ENCODE data around the gene ZNF598. TPM values are rescaled to one million over a fixed set of nuclear protein-coding genes. Genes with fewer than 3 reads are reported as not detected.
A peak's percentile ranks its signal among the peaks of the same experiment; 100 is the strongest.

The ZNF598 gene
- total RNA-seq, 1 experiment from 2014 or later, result 57.4 TPM

GRCh38 chr16:1971796-1972489 lies 37.7 kb downstream of the ZNF598 start, which contains the start of gene TBL3:
TSS of gene TBL3 (plus strand) at chr16:1972053. CDS start at chr16:1972165, 112 bp downstream.
- Histone ChIP-seq H3K36me3 (ENCODE audit: control insufficient read depth in 1 of 2, insufficient read depth in 2 of 2, low read length in 2 of 2) (peaks cover 0 to 31% of the 10 kb centered on the region in 2 experiments; a peak in 2 of 4 replicates), H3K9me2 (ENCODE audit: insufficient read depth) (no peaks in the 10 kb centered on the region), H3K27me3 (ENCODE audit: insufficient read depth, low read length) (no peaks in the 10 kb centered on the region), H3K9ac (ENCODE audit: low read length) (peak within 1 kb of the TSS; percentile 98), H3K9me3 (ENCODE audit: control insufficient read depth in 1 of 2, insufficient read depth in 1 of 2, low read depth in 1 of 2, low read length in 2 of 2) (no peaks in the 10 kb centered on the region), H3K4me3 (replicated peaks in 1 of 2; ENCODE audit: low read depth in 1 of 2, low read length in 2 of 2) (peak within 1 kb of the TSS; percentile 75 to 96), H3K4me1 (ENCODE audit: control insufficient read depth in 1 of 2, insufficient read depth in 2 of 2, low read length in 2 of 2) (peaks cover 7 to 16% of the 10 kb centered on the region in 2 experiments), H3K79me2 (ENCODE audit: insufficient read depth, low read length) (peaks cover 37% of the 10 kb centered on the region), H2AFZ (ENCODE audit: low read depth, low read length, poor library complexity, severe bottlenecking) (peak within 1 kb of the TSS; percentile 61), H3K4me2 (ENCODE audit: low read length) (peak within 1 kb of the TSS; percentile 98), H4K20me1 (ENCODE audit: insufficient read depth) (no peaks in the 10 kb centered on the region), H3K27ac (ENCODE audit: low read depth, low read length) (peak within 1 kb of the TSS; percentile 95)
- TF ChIP-seq CBX3 (IDR thresholded peaks at IDR 0.05; ENCODE audit: low read depth) (no peak), YY1 (IDR thresholded peaks at IDR 0.05; ENCODE audit: extremely low read depth, insufficient replicate concordance, low read depth, low read length) (peak; percentile 100), FOSL1 (IDR thresholded peaks at IDR 0.05; ENCODE audit: low read depth) (no peak), EZH2 (IDR thresholded peaks at IDR 0.05) (no peak), REST (IDR thresholded peaks at IDR 0.05; ENCODE audit: low read depth) (no peak), ZNF274 (IDR thresholded peaks at IDR 0.05; ENCODE audit: low read depth, low read length) (no peak), POLR2A (IDR thresholded peaks at IDR 0.05; ENCODE audit: borderline replicate concordance, extremely low read depth, insufficient read depth, insufficient read length) (peak; percentile 85), ZBTB33 (IDR thresholded peaks at IDR 0.05; ENCODE audit: extremely low read depth, insufficient replicate concordance, low read length) (peak; percentile 82), ZFX (IDR thresholded peaks at IDR 0.05) (peak; percentile 23; the same call in 1 of the 2 replicates), JUND (IDR thresholded peaks at IDR 0.05) (no peak), SRF (IDR thresholded peaks at IDR 0.05; ENCODE audit: low read depth) (no peak), POLR2AphosphoS5 (IDR thresholded peaks at IDR 0.05; ENCODE audit: low read depth, low read length) (peak; percentile 85), TCF7L2 (IDR thresholded peaks at IDR 0.05; ENCODE audit: borderline replicate concordance, extremely low read depth, insufficient read depth, insufficient read length) (peak; percentile 64), RAD21 (IDR thresholded peaks at IDR 0.05; ENCODE audit: low read depth) (no peak), CTCF (IDR thresholded peaks at IDR 0.05 in 2 of 3, conservative IDR thresholded peaks at IDR 0.05 in 1 of 3; ENCODE audit: borderline replicate concordance in 1 of 3, insufficient read depth in 1 of 3, low read depth in 2 of 3, low read length in 2 of 3) (no peak), ELF1 (IDR thresholded peaks at IDR 0.05; ENCODE audit: borderline replicate concordance, low read depth) (no peak), EZH2phosphoT487 (IDR thresholded peaks at IDR 0.05; ENCODE audit: borderline replicate concordance) (no peak)
- ChIA-PET POLR2A (interaction anchor here (0.9 to 4.0 kb wide), 5 partner anchors 9 to 183 kb away, joined by 3 to 21 read pairs (median 4); partner anchors contain the start of genes NOXO1 and TRAF7), RAD21 (ENCODE audit: low non-redundant PET in 1 of 2, low total read pairs in 2 of 2, uncharacterized antibody in 2 of 2, unreplicated experiment in 2 of 2) (no interaction called here), CTCF (interaction anchor here (0.6 to 1.5 kb wide), 3 partner anchors 32 to 169 kb away, joined by 3 to 5 read pairs (median 3); no protein-coding TSS in a partner anchor)
- no TSS peak for BruUV-seq (replicated peaks)
- intact Hi-C loops (cut with micrococcal nuclease), result no loop called here
- peak; percentile 85 for ATAC-seq
- DNase-seq (ENCODE audit: low read depth, low spot score), result peak; percentile 83
